ENCODE measurements around the gene HIVEP3.

DNA sequence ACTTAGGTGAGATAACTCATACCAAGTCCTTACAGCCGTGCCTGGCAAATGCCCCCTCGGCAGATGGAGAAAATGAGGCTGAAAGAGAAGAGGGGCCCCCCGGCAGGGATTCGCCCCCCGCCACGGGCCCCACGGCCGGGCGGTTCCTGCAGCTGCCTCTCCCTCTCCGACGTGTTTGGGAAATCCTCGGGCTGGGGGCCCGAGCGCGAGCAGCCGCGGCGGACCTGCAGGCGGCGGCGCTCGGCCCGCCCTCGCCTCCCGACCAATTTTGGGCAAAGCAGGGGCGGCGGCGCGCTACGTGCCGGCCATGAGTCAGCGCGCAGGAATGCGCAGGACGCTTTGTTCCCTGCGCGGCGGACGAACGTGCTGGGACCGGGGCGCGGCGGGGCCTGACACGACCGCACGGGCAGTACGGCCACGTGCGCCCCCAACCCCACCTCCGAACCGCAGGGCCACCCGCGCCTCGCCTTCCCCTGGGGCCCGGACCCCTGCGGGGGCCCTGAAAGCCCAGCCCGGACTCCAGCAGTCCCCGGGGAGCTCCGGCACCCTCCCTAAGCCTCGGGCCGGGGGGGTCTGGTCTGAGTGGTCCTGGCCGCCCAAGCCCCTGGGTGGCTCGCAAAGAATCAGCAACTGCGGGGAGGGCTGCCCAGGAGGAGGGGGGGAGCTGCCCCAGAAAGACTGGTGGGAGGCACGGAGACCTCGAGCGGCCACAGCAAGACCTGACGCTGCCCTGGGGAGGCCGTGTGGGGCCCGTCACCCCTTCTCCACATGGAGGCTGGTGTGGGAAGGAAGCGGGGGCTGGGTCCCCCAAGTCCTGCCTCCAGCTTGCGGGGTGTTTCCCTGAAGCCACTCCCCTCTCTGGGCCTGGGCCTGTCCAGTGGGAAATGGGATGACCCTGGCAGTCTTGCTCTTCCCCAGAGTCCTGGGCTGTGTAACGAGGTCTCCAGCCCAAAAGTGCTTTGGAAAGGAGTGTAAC is 422.4 kb downstream of the HIVEP3 start:
- TF ChIP-seq, protein P1, sequence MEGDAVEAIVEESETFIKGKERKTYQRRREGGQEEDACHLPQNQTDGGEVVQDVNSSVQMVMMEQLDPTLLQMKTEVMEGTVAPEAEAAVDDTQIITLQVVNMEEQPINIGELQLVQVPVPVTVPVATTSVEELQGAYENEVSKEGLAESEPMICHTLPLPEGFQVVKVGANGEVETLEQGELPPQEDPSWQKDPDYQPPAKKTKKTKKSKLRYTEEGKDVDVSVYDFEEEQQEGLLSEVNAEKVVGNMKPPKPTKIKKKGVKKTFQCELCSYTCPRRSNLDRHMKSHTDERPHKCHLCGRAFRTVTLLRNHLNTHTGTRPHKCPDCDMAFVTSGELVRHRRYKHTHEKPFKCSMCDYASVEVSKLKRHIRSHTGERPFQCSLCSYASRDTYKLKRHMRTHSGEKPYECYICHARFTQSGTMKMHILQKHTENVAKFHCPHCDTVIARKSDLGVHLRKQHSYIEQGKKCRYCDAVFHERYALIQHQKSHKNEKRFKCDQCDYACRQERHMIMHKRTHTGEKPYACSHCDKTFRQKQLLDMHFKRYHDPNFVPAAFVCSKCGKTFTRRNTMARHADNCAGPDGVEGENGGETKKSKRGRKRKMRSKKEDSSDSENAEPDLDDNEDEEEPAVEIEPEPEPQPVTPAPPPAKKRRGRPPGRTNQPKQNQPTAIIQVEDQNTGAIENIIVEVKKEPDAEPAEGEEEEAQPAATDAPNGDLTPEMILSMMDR (conservative IDR thresholded peaks at IDR 0.05), result no peak
- TF ChIP-seq EZH2 (IDR thresholded peaks at IDR 0.05; ENCODE audit: low read depth), result no peak
